ENCODE data around the gene PAWR. TPM values are rescaled to one million over a fixed set of nuclear protein-coding genes. Genes with fewer than 3 reads are reported as not detected.

PAWR gene, protein sequence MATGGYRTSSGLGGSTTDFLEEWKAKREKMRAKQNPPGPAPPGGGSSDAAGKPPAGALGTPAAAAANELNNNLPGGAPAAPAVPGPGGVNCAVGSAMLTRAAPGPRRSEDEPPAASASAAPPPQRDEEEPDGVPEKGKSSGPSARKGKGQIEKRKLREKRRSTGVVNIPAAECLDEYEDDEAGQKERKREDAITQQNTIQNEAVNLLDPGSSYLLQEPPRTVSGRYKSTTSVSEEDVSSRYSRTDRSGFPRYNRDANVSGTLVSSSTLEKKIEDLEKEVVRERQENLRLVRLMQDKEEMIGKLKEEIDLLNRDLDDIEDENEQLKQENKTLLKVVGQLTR
- total RNA-seq: 10 to 100 TPM; 46.4 to 58.7 TPM

DNA sequence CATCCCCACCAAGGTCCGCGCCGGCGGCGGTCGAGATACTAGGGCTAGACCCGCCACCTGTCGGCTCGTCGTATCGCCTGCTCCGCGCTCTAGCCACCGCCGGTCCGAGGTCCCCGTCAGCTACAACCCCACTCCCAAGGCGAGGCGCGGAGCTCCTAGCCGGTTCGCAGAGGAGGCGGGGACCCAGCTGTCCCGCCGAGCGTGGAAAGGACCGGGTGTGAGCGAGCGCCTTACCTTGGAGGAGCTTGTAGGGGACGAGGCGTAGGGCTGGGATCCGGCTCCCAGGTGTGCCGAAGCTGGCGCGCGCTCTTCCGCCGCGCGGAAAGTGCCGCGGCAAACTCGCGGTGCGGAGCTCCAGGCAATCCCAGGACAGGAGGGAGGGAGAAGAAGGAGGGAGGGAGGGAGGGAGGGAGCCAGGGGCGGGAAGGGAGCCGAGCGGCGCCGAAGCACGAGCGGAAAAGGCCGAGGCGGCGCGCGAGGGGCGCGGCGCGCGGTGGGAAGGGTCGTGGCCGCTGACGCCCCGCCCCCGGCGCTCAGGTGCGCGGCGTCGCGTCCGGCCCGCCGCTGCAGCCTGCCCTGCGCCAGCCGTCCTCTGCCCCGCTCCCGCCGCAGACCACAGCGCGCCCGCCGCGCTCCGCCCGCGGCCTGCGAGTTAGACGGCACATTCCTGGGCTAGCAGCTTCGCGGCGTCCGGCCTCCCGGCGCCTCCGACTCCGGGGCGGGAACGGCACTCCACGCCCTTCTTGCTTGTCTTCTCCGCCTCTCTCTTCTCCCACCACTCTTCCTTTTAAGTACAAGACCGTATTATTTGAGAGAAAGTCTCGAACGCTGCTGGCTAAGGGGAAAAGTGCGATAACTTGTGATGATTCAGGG lies at the start of gene PAWR:
PAWR (minus strand) TSS at position 327 of the 873 bp plus-strand sequence. CDS start 720 bp downstream, outside the sequence.
- intact Hi-C loops (cut with DNase I): loop anchor here (5.0 to 10.0 kb wide), 4 partner anchors 134 to 494 kb away; partner anchors contain the start of gene PPP1R12A
- DNase-seq (ENCODE audit: low spot score): peak; percentile 80
- Histone ChIP-seq H3K36me3 (no peaks in the 10 kb centered on the region), H3K27me3 (replicated peaks; ENCODE audit: insufficient read depth) (no peaks in the 10 kb centered on the region), H3K4me3 (peak within 1 kb of the TSS; percentile 82 to 94), H3K4me1 (replicated peaks) (no peaks in the 10 kb centered on the region), H3K9me3 (no peaks in the 10 kb centered on the region), H3K27ac (peak within 1 kb of the TSS; percentile 94)
- TF ChIP-seq POLR2AphosphoS5 (IDR thresholded peaks at IDR 0.05) (no peak), CTCF (IDR thresholded peaks at IDR 0.05) (peak in 2 of 4 experiments; percentile 28 to 52), POLR2A (IDR thresholded peaks at IDR 0.05) (peak; percentile 18)
- WGBS: under 1% methylated on average over 74 of the region's 107 CpGs

GRCh38 chr12:79737875-79738718 lies 47.3 kb upstream of the PAWR start:
- Histone ChIP-seq H3K4me3 (no peak overlapping the region), H3K4me1 (replicated peaks) (no peaks in the 10 kb centered on the region), H3K36me3 (no peaks in the 10 kb centered on the region), H3K27ac (no peak overlapping the region), H3K9me3 (no peaks in the 10 kb centered on the region), H3K27me3 (replicated peaks; ENCODE audit: insufficient read depth) (no peaks in the 10 kb centered on the region)
- DNase-seq (ENCODE audit: low spot score): peak; percentile 66
- intact Hi-C loops (cut with DNase I): loop anchor here (5.0 kb wide), 1 partner anchor 181 kb away; no protein-coding TSS in a partner anchor
- 18% methylated on average over 4 of the region's 4 CpGs for WGBS
- TF ChIP-seq POLR2A (IDR thresholded peaks at IDR 0.05) (no peak), POLR2AphosphoS5 (IDR thresholded peaks at IDR 0.05) (peak; percentile 6), CTCF (IDR thresholded peaks at IDR 0.05) (peak; percentile 12 to 73 (median 72))

DNA sequence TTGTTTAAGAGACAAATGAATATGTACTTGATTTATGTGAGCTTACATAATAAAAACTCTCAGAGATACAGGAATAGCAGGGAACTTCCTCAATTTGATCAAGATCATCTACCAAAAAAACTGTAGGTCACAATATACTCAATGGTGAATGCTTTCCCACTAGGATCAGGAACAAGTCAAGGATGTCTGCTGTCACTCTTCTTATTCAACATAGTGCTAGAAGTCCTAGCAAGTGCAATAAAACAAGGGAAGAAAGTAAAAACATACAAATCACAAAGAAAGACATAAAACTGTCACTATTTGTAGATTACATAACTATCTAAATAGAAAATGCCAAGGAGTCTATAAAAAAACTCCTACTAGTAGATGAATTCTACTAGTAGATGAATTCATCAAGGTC lies 41.9 kb upstream of the PAWR start:
- Histone ChIP-seq H3K4me3 (no peak overlapping the region), H3K36me3 (no peaks in the 10 kb centered on the region), H3K4me1 (replicated peaks) (no peaks in the 10 kb centered on the region), H3K9me3 (no peaks in the 10 kb centered on the region), H3K27me3 (replicated peaks; ENCODE audit: insufficient read depth) (no peaks in the 10 kb centered on the region), H3K27ac (no peak overlapping the region)
- no peak for TF ChIP-seq POLR2A (IDR thresholded peaks at IDR 0.05)
- no peak for TF ChIP-seq CTCF (IDR thresholded peaks at IDR 0.05)
- no peak for TF ChIP-seq POLR2AphosphoS5 (IDR thresholded peaks at IDR 0.05)
- intact Hi-C loops (cut with DNase I): no loop called here
- no peak for DNase-seq (ENCODE audit: low spot score)

DNA sequence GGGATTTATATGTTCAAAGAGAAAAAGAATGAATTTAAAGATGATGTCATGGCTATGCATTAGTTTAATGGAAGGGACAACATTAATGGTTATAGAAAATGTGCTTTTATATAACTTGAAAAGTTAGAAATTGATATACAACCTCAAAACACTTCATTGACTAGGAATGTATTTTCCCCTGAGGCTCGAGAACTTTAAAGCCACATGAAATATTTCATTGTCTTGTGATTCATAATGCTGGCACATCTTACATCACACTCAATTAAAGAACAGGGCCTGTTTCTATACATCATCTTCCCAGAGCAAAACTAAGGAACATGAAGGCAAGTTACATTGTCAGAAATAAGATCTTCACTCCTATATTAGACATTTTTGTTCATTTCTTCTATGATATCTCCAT lies 35.2 kb upstream of the PAWR start:
- WGBS: 29% methylated on average over 1 of the region's 1 CpG

More for the DNA sequence above, 35.2 kb upstream of the PAWR start:
- no peak for DNase-seq (ENCODE audit: low spot score)
- Histone ChIP-seq H3K27ac (no peak overlapping the region), H3K9me3 (no peaks in the 10 kb centered on the region), H3K4me3 (no peak overlapping the region), H3K27me3 (replicated peaks; ENCODE audit: insufficient read depth) (no peaks in the 10 kb centered on the region), H3K4me1 (replicated peaks) (no peaks in the 10 kb centered on the region), H3K36me3 (no peaks in the 10 kb centered on the region)
- intact Hi-C loops (cut with DNase I): no loop called here
- no peak for TF ChIP-seq CTCF (IDR thresholded peaks at IDR 0.05)
- no peak for TF ChIP-seq POLR2AphosphoS5 (IDR thresholded peaks at IDR 0.05)
- TF ChIP-seq POLR2A (IDR thresholded peaks at IDR 0.05): no peak
